Measurements from ENCODE around the gene CHAF1A. TPM values are rescaled to one million over a fixed set of nuclear protein-coding genes. Genes with fewer than 3 reads are reported as not detected.

Gene CHAF1A
- total and polyA plus RNA-seq, 2 of the 8 experiments (the other 6 are each of a cell fraction or from before 2014, with no cell fraction given): 122 to 147 TPM

DNA sequence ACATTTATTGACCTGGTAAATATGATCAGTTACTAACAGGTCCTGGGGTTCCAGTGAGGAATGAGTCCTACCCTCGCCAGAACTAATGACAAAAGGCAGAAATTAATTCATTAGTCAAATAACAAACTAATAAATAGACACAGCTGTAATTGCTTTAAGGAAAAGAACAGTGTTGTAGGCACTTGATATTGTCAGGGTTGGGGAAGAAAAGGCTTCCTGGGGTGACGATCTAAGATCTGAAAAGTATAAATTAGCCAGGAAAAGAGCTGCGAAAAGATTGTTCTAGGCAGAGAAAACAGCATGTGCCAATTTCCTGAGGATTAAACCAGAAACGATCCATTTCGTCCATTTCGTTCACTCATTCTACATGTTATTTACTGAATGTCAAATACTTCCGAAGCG is 670 bp upstream of the CHAF1A start (continued):
- TF ChIP-seq RNF2 (IDR thresholded peaks at IDR 0.05; ENCODE audit: borderline replicate concordance, low read depth, low read length, missing control alignments, poor library complexity, severe bottlenecking): no peak
